Measurements from ENCODE around the gene MTHFSD.
"Not testable (repeated sequence)": the region's sequence is repeated elsewhere in the genome, so short reads cannot be mapped to it uniquely, and the experiment has no call there.

The MTHFSD gene

GRCh38 chr16:86590501-86591144 is 35.6 kb upstream of the MTHFSD start:
- peak; percentile 79 for DNase-seq (ENCODE audit: low read depth)
- TF ChIP-seq CTCF (conservative IDR thresholded peaks at IDR 0.05; ENCODE audit: low read depth, low read length): no peak
- H3K4me3 ChIP-seq (ENCODE audit: low read depth, low read length): no peak overlapping the region

GRCh38 chr16:86587955-86588354 is 32.9 kb upstream of the MTHFSD start:
- H3K4me3 ChIP-seq (ENCODE audit: low read depth, low read length); DNase-seq (ENCODE audit: low read depth): not testable (repeated sequence)

- H3K4me3 ChIP-seq (ENCODE audit: low read depth, low read length): no peak overlapping the region
- no peak for DNase-seq (ENCODE audit: low read depth)
- TF ChIP-seq CTCF (conservative IDR thresholded peaks at IDR 0.05; ENCODE audit: low read depth, low read length): no peak
These were observed 32.5 kb upstream of the MTHFSD start for GRCh38 chr16:86587487-86587886.

- peak; percentile 86 for DNase-seq (ENCODE audit: low read depth)
- peak overlapping the region; percentile 11 for H3K4me3 ChIP-seq (ENCODE audit: low read depth, low read length)
- TF ChIP-seq CTCF (conservative IDR thresholded peaks at IDR 0.05; ENCODE audit: low read depth, low read length): no peak
These were observed 31.0 kb upstream of the MTHFSD start for GRCh38 chr16:86585821-86586611.

GRCh38 chr16:86584726-86585721 is 30.0 kb upstream of the MTHFSD start:
- H3K4me3 ChIP-seq (ENCODE audit: low read depth, low read length): no peak overlapping the region
- peak; percentile 76 for DNase-seq (ENCODE audit: low read depth)
- TF ChIP-seq CTCF (conservative IDR thresholded peaks at IDR 0.05; ENCODE audit: low read depth, low read length): no peak

- H3K4me3 ChIP-seq (ENCODE audit: low read depth, low read length): no peak overlapping the region
- no peak for DNase-seq (ENCODE audit: low read depth)
- no peak for TF ChIP-seq CTCF (conservative IDR thresholded peaks at IDR 0.05; ENCODE audit: low read depth, low read length)
These were observed 29.1 kb upstream of the MTHFSD start for GRCh38 chr16:86584071-86584685.

All from choroid plexus epithelial cell (primary cell).